Ramos (cell line): ENCODE measurements around the gene CEBPZ.
"Not testable (repeated sequence)": the region's sequence is repeated elsewhere in the genome, so short reads cannot be mapped to it uniquely, and the experiment has no call there.

ENCODE experiments used
- in situ Hi-C: fragments of 300-500 bp; cut with MboI; formaldehyde crosslinking; loops from one replicate; pipeline ENCODE4 v1.14.3; 2022; ENCODE audit warnings: low sequenced_read_pairs; ENCODE audit not compliant: unreplicated experiment

Gene CEBPZ

GRCh38 chr2:37225129-37225528, 6.3 kb downstream of the CEBPZ start:
- in situ Hi-C loops, result not testable (repeated sequence)

GRCh38 chr2:37224063-37224462, 7.3 kb downstream of the CEBPZ start:
- in situ Hi-C loops, result no loop called here

GRCh38 chr2:37223131-37223530, 8.3 kb downstream of the CEBPZ start:
- in situ Hi-C loops, result no loop called here

- in situ Hi-C loops, result no loop called here
These were observed 12.3 kb downstream of the CEBPZ start for GRCh38 chr2:37219046-37219445.

- in situ Hi-C loops, result no loop called here
These were observed 16.1 kb downstream of the CEBPZ start for GRCh38 chr2:37215250-37215649.

GRCh38 chr2:37211939-37212338, 19.5 kb downstream of the CEBPZ start:
- in situ Hi-C loops, result no loop called here

- in situ Hi-C loops, result no loop called here
These were observed 20.2 kb downstream of the CEBPZ start for GRCh38 chr2:37211212-37211611.

- in situ Hi-C loops, result not testable (repeated sequence)
These were observed 24.6 kb downstream of the CEBPZ start for GRCh38 chr2:37206760-37207159.

- in situ Hi-C loops, result no loop called here
These were observed 25.6 kb downstream of the CEBPZ start for GRCh38 chr2:37205689-37206341.

- in situ Hi-C loops, result not testable (repeated sequence)
These were observed 26.2 kb downstream of the CEBPZ start for GRCh38 chr2:37205071-37205661.

GRCh38 chr2:37203708-37204107, 27.7 kb downstream of the CEBPZ start:
- in situ Hi-C loops, result no loop called here

- in situ Hi-C loops, result no loop called here
These were observed 29.6 kb downstream of the CEBPZ start for GRCh38 chr2:37201766-37202165.

GRCh38 chr2:37201208-37201607, 30.2 kb downstream of the CEBPZ start:
- in situ Hi-C loops, result no loop called here

GRCh38 chr2:37198681-37199065, 32.7 kb downstream of the CEBPZ start:
- in situ Hi-C loops, result loop anchor here (25.0 kb wide), 1 partner anchor 689 kb away; no protein-coding TSS in a partner anchor

- in situ Hi-C loops, result loop anchor here (25.0 kb wide), 1 partner anchor 691 kb away; no protein-coding TSS in a partner anchor
These were observed 34.8 kb downstream of the CEBPZ start, which contains the start of gene CEBPZOS for GRCh38 chr2:37196320-37197195. Gene CEBPZOS (plus strand): TSS chr2:37196496. CDS start chr2:37199705, 3,209 bp downstream.

- in situ Hi-C loops, result loop anchor here (25.0 kb wide), 1 partner anchor 691 kb away; no protein-coding TSS in a partner anchor
These were observed 35.5 kb downstream of the CEBPZ start for GRCh38 chr2:37195862-37196319.

GRCh38 chr2:37192551-37192950, 38.8 kb downstream of the CEBPZ start:
- in situ Hi-C loops, result loop anchor here (25.0 kb wide), 1 partner anchor 695 kb away; no protein-coding TSS in a partner anchor

GRCh38 chr2:37191747-37192146, 39.6 kb downstream of the CEBPZ start:
- in situ Hi-C loops, result loop anchor here (25.0 kb wide), 1 partner anchor 696 kb away; no protein-coding TSS in a partner anchor

GRCh38 chr2:37191253-37191652, 40.1 kb downstream of the CEBPZ start:
- in situ Hi-C loops, result loop anchor here (25.0 kb wide), 1 partner anchor 696 kb away; no protein-coding TSS in a partner anchor

- in situ Hi-C loops, result loop anchor here (25.0 kb wide), 1 partner anchor 697 kb away; no protein-coding TSS in a partner anchor
These were observed 41.1 kb downstream of the CEBPZ start for GRCh38 chr2:37190290-37190689.
